HG02884 (cell line): Measurements from ENCODE around the gene GNAZ.
"Not testable (repeated sequence)": the region's sequence is repeated elsewhere in the genome, so short reads cannot be mapped to it uniquely, and the experiment has no call there.

Experiments
- ATAC-seq: cut with Tn5 transposase; IDR thresholded peaks from one replicate; pipeline ENCODE4 v1.9.1; 2021; ENCODE audit warnings: mild to moderate bottlenecking, moderate library complexity; ENCODE audit not compliant: unreplicated experiment

Gene GNAZ

GRCh38 chr22:23042179-23042578 is 28.1 kb upstream of the GNAZ start:
- no peak for ATAC-seq

- no peak for ATAC-seq
These were observed 25.7 kb upstream of the GNAZ start for GRCh38 chr22:23044570-23044969.

- ATAC-seq, result no peak
These were observed 24.9 kb upstream of the GNAZ start for GRCh38 chr22:23045461-23045860.

GRCh38 chr22:23047265-23047664 is 23.1 kb upstream of the GNAZ start:
- ATAC-seq, result no peak

GRCh38 chr22:23047742-23048141 is 22.6 kb upstream of the GNAZ start:
- ATAC-seq, result no peak

- ATAC-seq, result not testable (repeated sequence)
These were observed 19.8 kb upstream of the GNAZ start for GRCh38 chr22:23050546-23050945.

GRCh38 chr22:23053051-23053707 is 17.1 kb upstream of the GNAZ start:
- no peak for ATAC-seq

GRCh38 chr22:23053912-23054530 is 16.3 kb upstream of the GNAZ start:
- no peak for ATAC-seq

- no peak for ATAC-seq
These were observed 15.6 kb upstream of the GNAZ start for GRCh38 chr22:23054531-23055257.

GRCh38 chr22:23055449-23056179 is 14.7 kb upstream of the GNAZ start:
- no peak for ATAC-seq

- no peak for ATAC-seq
These were observed 13.0 kb upstream of the GNAZ start for GRCh38 chr22:23057331-23057730.

- ATAC-seq, result no peak
These were observed 12.3 kb upstream of the GNAZ start for GRCh38 chr22:23058063-23058462.

GRCh38 chr22:23058481-23059283 is 11.6 kb upstream of the GNAZ start:
- no peak for ATAC-seq

- ATAC-seq, result no peak
These were observed 10.9 kb upstream of the GNAZ start for GRCh38 chr22:23059284-23059948.

- no peak for ATAC-seq
These were observed 9.5 kb upstream of the GNAZ start for GRCh38 chr22:23060612-23061400.

GRCh38 chr22:23061471-23062280 is 8.6 kb upstream of the GNAZ start:
- no peak for ATAC-seq

GRCh38 chr22:23062616-23063538 is 7.4 kb upstream of the GNAZ start:
- no peak for ATAC-seq
